Lung microvascular endothelial cell (primary cell): ENCODE measurements around the gene GBP2. TPM values are rescaled to one million over a fixed set of nuclear protein-coding genes. Genes with fewer than 3 reads are reported as not detected.
"Not testable (repeated sequence)": the region's sequence is repeated elsewhere in the genome, so short reads cannot be mapped to it uniquely, and the experiment has no call there.

Experiments
- DNase-seq, 2 donors: peaks; one replicate each; pipeline versions ENCODE4 v3.0.0 to v3.0.0-alpha.2; 2010; ENCODE audit warnings: low read depth in 2 of 2
- total RNA-seq: library from RNA; depleted of rRNA; stranded (reverse); fragments of >200 nt; gene quantifications from 2 replicates; pipeline ENCODE4 v1.2.1, GENCODE V29; 2014

The GBP2 gene
- total RNA-seq = 32.7 and 39.7 TPM in 2 replicates

GRCh38 chr1:89125913-89126580 is at the start of gene GBP2:
GBP2 (minus strand) TSS chr1:89126114; CDS start chr1:89121966, 4,148 bp downstream.
- DNase-seq = peak; percentile 79 to 88

GRCh38 chr1:89174491-89174890 is 48.6 kb upstream of the GBP2 start:
- no peak for DNase-seq

GRCh38 chr1:89172468-89173143 is 46.7 kb upstream of the GBP2 start:
- DNase-seq = no peak

DNA sequence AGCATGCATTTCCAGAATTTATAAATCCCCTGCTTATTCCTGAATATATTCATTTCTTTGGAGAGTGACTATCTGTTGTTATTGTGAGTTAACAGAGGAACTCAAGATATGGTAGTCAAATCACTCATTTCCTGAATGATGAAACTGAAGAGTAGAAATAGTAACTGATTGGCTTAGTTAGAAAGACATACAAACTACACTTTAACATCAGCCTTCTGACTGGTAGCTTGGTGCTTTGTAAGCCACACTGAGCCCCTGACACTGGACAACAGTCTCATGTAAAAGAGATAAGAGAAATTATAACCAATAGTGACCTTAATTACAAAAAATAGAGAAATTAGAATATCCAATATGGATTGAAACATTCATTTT is 45.1 kb upstream of the GBP2 start:
- DNase-seq = peak in 1 of 2 donors; percentile 12

- DNase-seq = no peak
Measured at GRCh38 chr1:89170170-89171066, 44.5 kb upstream of the GBP2 start.

DNA sequence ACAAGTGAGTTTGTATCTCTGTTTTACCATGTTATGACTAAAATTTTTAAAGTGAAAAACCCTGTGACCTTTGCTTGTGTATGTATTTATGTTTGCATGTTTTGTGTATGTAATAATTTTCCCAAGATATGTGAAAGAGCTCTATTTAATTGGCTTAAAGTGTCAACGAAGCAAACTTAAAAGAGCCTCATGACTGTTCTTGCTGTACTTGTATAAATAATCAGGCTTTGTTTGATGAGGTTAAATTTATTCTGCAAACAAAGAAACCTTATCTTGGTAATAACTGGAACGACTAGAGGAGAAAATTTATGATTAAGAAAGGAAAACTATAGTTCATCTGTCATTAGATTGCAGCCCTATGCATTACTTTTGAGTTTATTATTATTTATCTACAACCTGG is 43.3 kb upstream of the GBP2 start:
- no peak for DNase-seq

DNA sequence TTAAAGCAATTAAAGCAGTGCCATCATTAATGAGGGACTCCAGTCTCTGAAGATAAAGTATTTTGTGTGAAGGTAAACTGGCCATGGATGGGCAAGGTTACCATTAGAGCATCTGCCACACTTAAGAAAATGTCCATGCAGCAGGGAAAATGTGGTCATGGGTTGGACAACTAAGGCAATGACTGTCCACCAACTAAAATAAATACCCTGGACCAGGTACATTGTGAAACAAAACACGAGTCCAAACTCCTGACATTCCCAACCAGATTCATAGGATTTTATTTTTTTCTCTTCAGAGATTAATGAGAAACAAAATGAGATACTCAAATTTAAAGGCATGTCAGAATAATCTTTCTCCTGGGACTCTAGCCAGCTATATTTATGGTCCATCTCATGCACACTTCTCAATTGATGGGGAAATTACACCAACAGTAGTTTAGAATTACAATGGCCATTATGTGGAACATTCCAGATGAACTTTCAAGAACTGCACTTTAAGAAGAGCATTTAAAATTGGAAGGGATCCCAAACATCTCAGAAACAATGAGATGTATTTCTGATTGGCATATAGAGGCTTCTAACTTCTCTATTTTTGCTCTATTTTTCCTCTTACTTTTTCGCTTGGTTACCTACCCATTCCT is 41.8 kb upstream of the GBP2 start:
- DNase-seq = no peak

- no peak for DNase-seq
Measured at GRCh38 chr1:89166705-89167104, 40.8 kb upstream of the GBP2 start.

DNA sequence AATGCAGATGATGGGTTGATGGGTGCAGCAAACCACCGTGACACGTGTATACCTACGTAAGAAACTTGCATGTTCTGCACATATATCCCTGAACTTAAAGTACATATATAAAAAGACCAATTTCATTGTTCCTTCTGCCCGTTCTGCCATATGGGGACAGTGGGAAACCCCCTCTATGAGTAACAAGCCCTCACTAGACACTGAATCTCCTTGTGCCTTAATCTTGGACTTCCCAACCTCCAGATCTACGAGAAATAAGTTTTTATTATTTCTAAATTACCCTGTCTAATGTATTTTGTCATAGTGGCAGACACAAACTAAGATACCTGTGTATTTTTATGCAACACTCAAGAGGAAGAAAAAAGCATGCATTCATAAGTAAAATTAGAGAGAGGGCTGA is 39.9 kb upstream of the GBP2 start:
- DNase-seq = no peak

GRCh38 chr1:89151047-89151446 is 25.1 kb upstream of the GBP2 start:
- no peak for DNase-seq

DNA sequence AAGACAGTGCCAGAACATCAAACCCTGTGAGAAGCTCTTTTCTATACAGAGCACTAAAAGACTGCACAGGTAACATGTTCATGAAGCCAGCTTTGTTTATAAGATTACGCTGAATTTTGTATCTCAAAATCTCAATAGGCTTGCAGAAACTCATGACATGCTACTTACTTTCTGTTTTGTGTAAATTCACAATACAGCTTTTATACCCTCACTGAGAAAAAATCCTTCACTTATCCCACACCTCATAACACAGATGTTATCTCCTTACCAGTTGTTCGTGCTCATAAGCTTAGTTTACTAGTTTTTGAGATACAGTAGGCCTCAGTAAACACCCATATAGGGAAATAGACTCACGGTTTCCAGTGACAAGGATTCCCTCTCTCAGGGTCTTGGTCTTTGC is 24.1 kb upstream of the GBP2 start:
- DNase-seq = no peak

GRCh38 chr1:89149229-89149628 is 23.3 kb upstream of the GBP2 start:
- peak; percentile 32 to 60 for DNase-seq

DNA sequence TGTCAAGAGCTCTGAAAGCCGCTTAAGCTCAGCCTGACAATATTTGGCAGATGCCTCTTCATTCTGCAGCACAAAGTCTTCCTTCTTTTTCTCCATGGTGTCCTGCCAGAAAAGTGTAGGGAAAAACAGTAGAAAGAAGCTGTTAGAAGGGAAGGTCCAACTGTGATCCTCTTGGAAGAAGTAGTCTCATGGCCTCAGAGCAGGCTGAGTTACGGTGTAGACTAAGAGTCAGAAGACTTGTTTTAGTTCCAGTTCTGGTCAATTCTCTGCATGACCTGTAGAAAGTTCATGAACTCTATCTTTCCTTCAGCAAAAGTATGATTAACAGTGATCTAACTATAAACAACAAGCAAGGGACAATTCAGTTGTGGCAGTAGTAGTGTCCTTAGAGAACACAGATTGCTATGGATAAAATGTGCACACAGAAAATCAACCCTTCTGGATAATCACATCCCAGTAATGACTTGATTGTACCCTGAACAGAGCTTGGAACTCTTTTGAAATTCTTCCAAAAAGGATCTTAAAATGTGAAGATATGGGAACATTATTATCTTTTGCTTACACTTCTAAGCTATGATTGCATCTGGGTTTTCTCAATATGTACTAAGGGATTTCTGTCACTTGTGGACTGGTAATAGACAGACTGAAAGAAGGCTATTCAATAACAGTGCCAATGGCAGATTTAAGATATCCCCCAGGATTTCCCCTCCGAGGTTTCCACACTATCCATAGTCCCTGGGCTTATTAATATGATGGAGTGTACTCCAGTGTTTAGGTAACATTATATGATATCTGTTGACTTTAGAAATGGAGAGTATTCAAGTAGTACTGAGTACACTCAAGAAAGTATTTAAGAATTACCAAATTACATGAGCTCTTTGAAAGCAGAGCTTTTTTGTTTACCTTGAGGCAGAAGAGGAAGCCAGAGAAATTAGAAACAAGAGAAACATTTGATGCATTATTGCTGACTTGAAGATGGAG is 22.1 kb upstream of the GBP2 start:
- no peak for DNase-seq

GRCh38 chr1:89146721-89147120 is 20.8 kb upstream of the GBP2 start:
- no peak for DNase-seq

DNA sequence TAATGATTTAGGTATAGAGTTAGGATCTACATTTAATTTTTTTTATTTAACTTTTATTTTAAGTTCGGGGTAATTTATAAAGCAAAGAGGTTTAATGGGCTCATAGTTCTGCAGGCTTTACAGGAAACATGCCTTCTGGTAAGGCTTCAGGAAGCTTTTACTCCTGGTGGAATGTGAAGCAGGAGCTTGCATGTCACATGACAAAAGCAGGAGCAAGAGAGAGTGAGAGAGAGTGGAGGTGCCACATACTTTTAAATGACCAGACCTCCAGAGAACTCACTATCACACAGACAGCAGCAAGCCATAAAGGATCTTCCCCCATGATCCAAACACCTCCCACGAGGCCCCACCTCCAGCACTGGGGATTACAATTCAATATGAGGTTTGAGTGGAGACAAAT is 17.6 kb upstream of the GBP2 start:
- DNase-seq = no peak

DNA sequence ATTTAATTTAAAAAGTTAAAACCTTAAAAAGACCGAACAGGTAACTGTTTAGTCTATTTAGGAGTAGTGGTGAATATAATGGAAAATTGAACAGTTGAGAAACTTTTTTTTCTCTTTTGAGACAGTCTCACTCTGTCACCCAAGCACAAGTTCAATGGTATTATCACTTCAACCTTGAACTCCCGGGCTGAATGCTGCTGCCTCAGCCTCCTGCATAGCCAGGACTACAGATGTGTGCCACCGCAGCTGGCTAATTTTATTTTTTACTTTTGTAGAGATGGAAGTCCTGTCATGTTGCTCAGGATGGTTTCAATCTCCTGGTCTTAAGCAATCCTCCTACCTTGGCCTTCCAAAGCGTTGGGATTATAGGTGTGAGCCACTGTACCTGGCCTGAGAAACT is 16.2 kb upstream of the GBP2 start:
- no peak for DNase-seq

GRCh38 chr1:89133747-89134146 is 7.8 kb upstream of the GBP2 start:
- no peak for DNase-seq

DNA sequence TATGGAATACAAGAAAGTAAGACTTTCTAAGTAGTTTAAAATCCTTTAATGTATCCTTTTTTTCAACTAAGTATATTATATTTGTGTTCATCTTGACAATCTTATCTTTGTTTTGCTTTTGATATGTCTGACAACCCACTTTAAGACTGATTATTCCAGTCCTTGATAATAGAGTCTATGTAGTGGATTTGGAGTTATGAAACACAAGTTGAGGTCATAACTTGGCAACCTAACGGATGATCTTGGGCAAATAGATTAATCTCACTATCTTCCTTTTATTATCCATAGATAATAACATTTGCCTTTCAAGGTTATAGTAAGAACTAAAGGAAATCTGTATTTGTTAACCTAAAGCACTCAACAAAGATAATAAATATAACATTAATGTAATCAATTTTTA is 4.8 kb upstream of the GBP2 start:
- no peak for DNase-seq

- peak in 1 of 2 donors; percentile 44 for DNase-seq
Measured at GRCh38 chr1:89129911-89130310, 4.0 kb upstream of the GBP2 start.

- not testable (repeated sequence) for DNase-seq
Measured at GRCh38 chr1:89128003-89128458, 2.1 kb upstream of the GBP2 start.
